Endothelial cell (in vitro differentiated cells): Measurements from ENCODE around the gene AKAP8. TPM values are rescaled to one million over a fixed set of nuclear protein-coding genes. Genes with fewer than 3 reads are reported as not detected.
A peak's percentile ranks its signal among the peaks of the same experiment; 100 is the strongest.

ENCODE experiments used
- DNase-seq: peaks from one replicate; pipeline ENCODE4 v3.0.0; 2021; ENCODE audit warnings: low spot score
- H3K27ac Mint-ChIP-seq: one replicate; pipeline ENCODE4 v1.8.0; 2021; ENCODE audit warnings: mixed read lengths, inconsistent platforms; ENCODE audit not compliant: unreplicated experiment
- H3K27me3 Mint-ChIP-seq: one replicate; pipeline ENCODE4 v1.8.0; 2021; ENCODE audit warnings: mild to moderate bottlenecking, moderate library complexity, mixed read lengths, inconsistent platforms; ENCODE audit not compliant: unreplicated experiment
- H3K36me3 Mint-ChIP-seq: one replicate; pipeline ENCODE4 v1.8.0; 2021; ENCODE audit warnings: mild to moderate bottlenecking, low read depth, mixed read lengths, inconsistent platforms; ENCODE audit not compliant: unreplicated experiment
- H3K4me1 Mint-ChIP-seq: one replicate; pipeline ENCODE4 v1.8.0; 2021; ENCODE audit warnings: mild to moderate bottlenecking, mixed read lengths, inconsistent platforms; ENCODE audit not compliant: unreplicated experiment
- H3K4me3 Mint-ChIP-seq: one replicate; pipeline ENCODE4 v1.8.0; 2021; ENCODE audit warnings: mild to moderate bottlenecking, mixed read lengths, inconsistent platforms; ENCODE audit not compliant: unreplicated experiment
- H3K9me3 Mint-ChIP-seq: one replicate; pipeline ENCODE4 v1.8.0; 2021; ENCODE audit warnings: mixed read lengths, inconsistent platforms; ENCODE audit not compliant: unreplicated experiment
- total RNA-seq: library from RNA; stranded (reverse); fragmentation: NEBNext Ultra II Directional; extraction: Animal tissue kit (Norgen Biotek cat#: 25700); gene quantifications from one replicate; pipeline ENCODE4 v1.2.1, GENCODE V29; 2021; ENCODE audit not compliant: unreplicated experiment
- TF ChIP-seq, protein P1 (sequence below): fragments of 200-600 bp; sonication (generic); IDR thresholded peaks from one replicate; pipeline ENCODE4 v1.5.0; 2021; ENCODE audit warnings: antibody characterized with exemption; ENCODE audit not compliant: unreplicated experiment

AKAP8 gene
- total RNA-seq, 1 donor from 2014 or later = 36.5 TPM

DNA sequence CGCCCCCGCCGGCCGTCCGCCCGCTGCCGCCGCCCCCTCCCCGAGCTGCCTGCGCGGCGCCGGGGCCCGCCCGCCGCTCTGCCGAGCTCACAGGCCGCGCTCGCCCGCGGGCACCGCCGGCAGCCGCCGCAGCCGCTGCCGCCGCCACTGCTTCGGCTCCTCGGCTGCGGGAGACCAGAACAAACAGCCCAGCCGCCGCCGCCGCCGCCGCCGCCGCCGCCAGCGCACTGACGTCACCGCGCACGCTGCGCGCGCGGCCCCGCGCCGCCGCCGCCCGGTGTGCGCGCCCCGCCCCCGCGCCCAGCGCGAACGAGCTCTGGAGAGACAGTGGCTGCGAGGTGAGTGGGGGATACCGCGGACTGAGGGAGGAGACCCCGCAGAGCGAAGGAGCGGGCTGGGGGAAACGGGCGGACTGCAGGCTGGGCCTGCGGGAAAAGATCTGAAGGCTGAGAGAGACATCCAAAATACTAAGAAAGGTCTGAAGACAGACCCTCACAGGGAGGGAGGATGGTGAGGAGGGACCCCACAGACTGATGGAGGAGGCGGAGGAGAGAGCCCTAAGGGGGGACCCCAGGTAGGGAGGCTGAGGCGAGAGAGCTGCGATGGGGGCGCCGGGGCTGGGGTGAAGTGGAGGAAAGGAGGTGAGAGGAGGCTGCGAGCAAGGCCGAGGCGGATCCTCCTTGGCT, 47.1 kb downstream of the AKAP8 start, which contains the start of gene BRD4:
TSS of gene BRD4 (minus strand) at position 229 of the 686 bp plus-strand sequence. CDS start 59,440 bp downstream, outside the sequence.
- TF ChIP-seq, protein P1, sequence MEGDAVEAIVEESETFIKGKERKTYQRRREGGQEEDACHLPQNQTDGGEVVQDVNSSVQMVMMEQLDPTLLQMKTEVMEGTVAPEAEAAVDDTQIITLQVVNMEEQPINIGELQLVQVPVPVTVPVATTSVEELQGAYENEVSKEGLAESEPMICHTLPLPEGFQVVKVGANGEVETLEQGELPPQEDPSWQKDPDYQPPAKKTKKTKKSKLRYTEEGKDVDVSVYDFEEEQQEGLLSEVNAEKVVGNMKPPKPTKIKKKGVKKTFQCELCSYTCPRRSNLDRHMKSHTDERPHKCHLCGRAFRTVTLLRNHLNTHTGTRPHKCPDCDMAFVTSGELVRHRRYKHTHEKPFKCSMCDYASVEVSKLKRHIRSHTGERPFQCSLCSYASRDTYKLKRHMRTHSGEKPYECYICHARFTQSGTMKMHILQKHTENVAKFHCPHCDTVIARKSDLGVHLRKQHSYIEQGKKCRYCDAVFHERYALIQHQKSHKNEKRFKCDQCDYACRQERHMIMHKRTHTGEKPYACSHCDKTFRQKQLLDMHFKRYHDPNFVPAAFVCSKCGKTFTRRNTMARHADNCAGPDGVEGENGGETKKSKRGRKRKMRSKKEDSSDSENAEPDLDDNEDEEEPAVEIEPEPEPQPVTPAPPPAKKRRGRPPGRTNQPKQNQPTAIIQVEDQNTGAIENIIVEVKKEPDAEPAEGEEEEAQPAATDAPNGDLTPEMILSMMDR = no peak
- H3K4me3 Mint-ChIP-seq = peak within 1 kb of the TSS; percentile 99

DNA sequence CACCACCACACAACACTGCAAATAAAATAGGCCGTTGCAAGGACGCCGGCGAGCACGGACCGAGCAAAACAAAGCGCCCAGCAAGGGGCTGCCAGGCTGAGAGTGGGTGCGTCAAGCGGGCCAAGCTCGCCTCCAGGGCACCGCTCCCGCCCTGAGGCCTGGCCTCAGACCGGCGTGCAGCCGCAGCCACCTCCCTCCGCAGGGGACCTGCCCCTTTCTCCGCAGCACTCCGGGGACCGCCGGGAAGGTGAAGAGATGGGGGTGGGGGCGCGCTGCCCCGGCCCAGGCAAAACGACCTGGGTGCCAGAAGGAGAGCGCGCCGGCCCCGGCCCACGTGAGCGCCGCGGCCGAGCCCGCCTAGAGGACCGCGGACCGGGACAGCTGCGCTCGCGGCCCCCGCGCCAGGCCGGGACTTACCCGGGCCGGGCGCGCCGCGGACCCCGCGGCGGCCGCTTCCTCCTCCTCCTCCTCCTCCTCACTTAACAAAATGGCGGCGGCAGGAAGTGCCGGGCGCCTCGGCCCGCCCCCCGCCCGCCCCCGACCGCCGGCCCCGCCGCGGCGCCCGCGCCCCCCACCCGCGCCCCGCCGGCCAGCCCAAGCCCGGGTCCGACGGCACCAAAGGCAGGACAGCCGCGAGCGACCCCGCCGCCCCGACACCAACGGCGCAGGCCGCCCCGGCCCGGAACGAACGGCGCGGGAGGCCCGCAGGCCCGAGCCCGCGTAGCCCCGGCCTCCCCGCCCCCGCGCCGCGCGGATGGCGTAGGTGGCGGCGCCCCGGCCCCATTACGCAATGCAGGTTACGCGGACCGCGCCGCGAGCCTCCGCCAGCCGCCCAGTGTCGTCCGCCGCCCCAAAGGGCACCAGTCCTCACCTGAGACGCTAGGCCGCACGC, 47.9 kb downstream of the AKAP8 start:
- peak; percentile 54 for DNase-seq
- Mint-ChIP-seq H3K4me1 (peaks cover 31% of the 10 kb centered on the region), H3K27me3 (peaks cover 20% of the 10 kb centered on the region), H3K36me3 (peaks cover 9% of the 10 kb centered on the region), H3K27ac (peak overlapping the region; percentile 99), H3K9me3 (no peaks in the 10 kb centered on the region), H3K4me3 (peak overlapping the region; percentile 99)
- TF ChIP-seq, protein P1 = no peak

More for the DNA sequence above, 47.1 kb downstream of the AKAP8 start, which contains the start of gene BRD4:
- DNase-seq = peak; percentile 76
- H3K4me1 Mint-ChIP-seq = peaks cover 26% of the 10 kb centered on the region
- H3K27ac Mint-ChIP-seq = peak within 1 kb of the TSS; percentile 99
- H3K36me3 Mint-ChIP-seq = peaks cover 9% of the 10 kb centered on the region
- H3K9me3 Mint-ChIP-seq = no peaks in the 10 kb centered on the region
- peaks cover 20% of the 10 kb centered on the region for H3K27me3 Mint-ChIP-seq

DNA sequence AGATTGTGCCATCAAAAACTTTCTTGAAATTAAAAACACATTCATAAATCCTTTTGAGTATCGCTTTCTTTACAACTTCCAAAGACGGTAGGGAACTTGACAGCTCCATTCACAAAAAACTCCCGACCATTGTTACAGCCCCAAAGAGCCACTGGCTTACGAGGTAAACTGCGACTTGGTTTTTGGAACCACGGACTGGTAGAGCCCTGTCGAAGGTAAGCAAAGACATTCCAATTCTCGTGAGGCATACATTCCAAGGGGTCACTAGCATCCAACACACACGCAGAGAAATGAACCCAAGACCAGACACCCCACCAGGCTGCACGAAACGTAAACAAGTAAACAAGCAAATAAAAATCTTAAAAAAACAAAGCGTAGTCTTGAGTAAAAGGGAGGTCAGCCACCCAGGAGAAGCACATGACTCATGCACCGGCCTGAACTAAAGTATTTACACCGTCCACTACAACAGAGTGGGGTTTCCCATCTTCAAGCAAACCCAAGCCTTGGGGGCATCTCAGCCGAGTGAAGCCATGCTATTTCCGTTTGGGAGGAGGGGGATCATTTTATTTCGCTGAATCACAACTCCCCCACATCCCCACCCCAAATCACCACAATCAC, 48.7 kb downstream of the AKAP8 start:
- peaks cover 9% of the 10 kb centered on the region for H3K36me3 Mint-ChIP-seq
- peak overlapping the region; percentile 99 for H3K4me3 Mint-ChIP-seq
- peak overlapping the region; percentile 99 for H3K27ac Mint-ChIP-seq
- peaks cover 32% of the 10 kb centered on the region for H3K4me1 Mint-ChIP-seq
- DNase-seq = no peak
- TF ChIP-seq, protein P1 = no peak
- H3K27me3 Mint-ChIP-seq = peaks cover 20% of the 10 kb centered on the region
- H3K9me3 Mint-ChIP-seq = no peaks in the 10 kb centered on the region

DNA sequence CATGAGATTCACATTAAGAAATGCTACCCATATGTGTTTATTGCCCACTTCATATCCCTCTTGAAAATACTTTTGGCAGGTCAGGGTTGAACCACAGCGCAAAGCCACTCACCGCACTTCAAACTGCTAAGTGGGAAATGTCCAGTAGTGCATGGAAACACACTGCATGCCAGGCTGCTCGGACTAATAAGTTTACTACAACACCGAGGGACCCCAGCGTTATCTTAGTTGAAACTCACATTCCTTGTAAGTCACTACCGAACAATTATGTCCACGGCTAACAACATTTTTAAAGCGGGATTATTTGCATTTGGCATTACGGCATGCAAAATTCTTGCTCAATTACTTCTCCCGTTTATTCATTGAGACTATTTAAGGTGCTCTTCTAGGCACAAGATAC, 51.3 kb downstream of the AKAP8 start:
- Mint-ChIP-seq H3K4me1 (peaks cover 51% of the 10 kb centered on the region), H3K27me3 (peaks cover 17% of the 10 kb centered on the region), H3K4me3 (no peak overlapping the region), H3K27ac (no peak overlapping the region), H3K36me3 (peaks cover 9% of the 10 kb centered on the region), H3K9me3 (no peaks in the 10 kb centered on the region)
- TF ChIP-seq, protein P1 = no peak
- no peak for DNase-seq
